Hematopoietic multipotent progenitor cell treated with erythropoietin and hydrocortisone succinate and interleukin-3 and kit ligand, for 4 days (in vitro differentiated cells): ENCODE data around the gene GLDC.

Experiments
- DNase-seq: peaks from one replicate; pipeline ENCODE4 v3.0.0-alpha.2; 2015

The GLDC gene

GRCh38 chr9:6616951-6617602, 28.5 kb downstream of the GLDC start:
- no peak for DNase-seq

- DNase-seq = no peak
Observed at GRCh38 chr9:6614489-6614888, 31.0 kb downstream of the GLDC start.

- no peak for DNase-seq
Observed at GRCh38 chr9:6611865-6612264, 33.7 kb downstream of the GLDC start.

GRCh38 chr9:6610073-6610472, 35.5 kb downstream of the GLDC start:
- DNase-seq = no peak

- DNase-seq = no peak
Observed at GRCh38 chr9:6609497-6610016, 36.0 kb downstream of the GLDC start.

- DNase-seq = no peak
Observed at GRCh38 chr9:6605202-6605601, 40.3 kb downstream of the GLDC start.

GRCh38 chr9:6600426-6600825, 45.1 kb downstream of the GLDC start:
- DNase-seq = no peak

- no peak for DNase-seq
Observed at GRCh38 chr9:6600006-6600405, 45.5 kb downstream of the GLDC start.

- no peak for DNase-seq
Observed at GRCh38 chr9:6598249-6598725, 47.2 kb downstream of the GLDC start.

GRCh38 chr9:6592791-6593190, 52.7 kb downstream of the GLDC start:
- no peak for DNase-seq

- no peak for DNase-seq
Observed at GRCh38 chr9:6592231-6592630, 53.3 kb downstream of the GLDC start.

- DNase-seq = no peak
Observed at GRCh38 chr9:6590772-6591384, 54.7 kb downstream of the GLDC start.

GRCh38 chr9:6590334-6590733, 55.2 kb downstream of the GLDC start:
- no peak for DNase-seq

- DNase-seq = peak; percentile 70
Observed at GRCh38 chr9:6584881-6585597, 60.5 kb downstream of the GLDC start.

- no peak for DNase-seq
Observed at GRCh38 chr9:6581253-6581652, 64.3 kb downstream of the GLDC start.

GRCh38 chr9:6579613-6580012, 65.9 kb downstream of the GLDC start:
- no peak for DNase-seq

GRCh38 chr9:6576987-6577386, 68.5 kb downstream of the GLDC start:
- no peak for DNase-seq

- no peak for DNase-seq
Observed at GRCh38 chr9:6575324-6576034, 70.0 kb downstream of the GLDC start.

GRCh38 chr9:6567140-6567591, 78.4 kb downstream of the GLDC start:
- no peak for DNase-seq

- no peak for DNase-seq
Observed at GRCh38 chr9:6566409-6567139, 79.0 kb downstream of the GLDC start.

GRCh38 chr9:6565312-6565711, 80.2 kb downstream of the GLDC start:
- DNase-seq = no peak

GRCh38 chr9:6564868-6565267, 80.7 kb downstream of the GLDC start:
- DNase-seq = no peak
